SJCRH30 (cell line): ENCODE measurements around the gene GADD45A. TPM values are rescaled to one million over a fixed set of nuclear protein-coding genes. Genes with fewer than 3 reads are reported as not detected.
A peak's percentile ranks its signal among the peaks of the same experiment; 100 is the strongest.

Experiments
- DNase-seq, 2 experiments: peaks; one replicate each; pipeline ENCODE4 v3.0.0-alpha.2; 2015 to 2020
- H3K27ac ChIP-seq: fragments of 250-450 bp; sonication (Bioruptor Pico); 2 replicates; pipeline ENCODE4 v1.5.1; 2020; ENCODE audit warnings: mild to moderate bottlenecking, moderate library complexity
- H3K27me3 ChIP-seq: fragments of 250-450 bp; sonication (Bioruptor Pico); 2 replicates; pipeline ENCODE4 v1.5.1; 2020; ENCODE audit warnings: mild to moderate bottlenecking, moderate library complexity
- H3K36me3 ChIP-seq: fragments of 250-450 bp; sonication (Bioruptor Pico); 2 replicates; pipeline ENCODE4 v1.5.1; 2020; ENCODE audit warnings: mild to moderate bottlenecking, moderate library complexity
- H3K4me1 ChIP-seq: fragments of 250-450 bp; sonication (Bioruptor Pico); 2 replicates; pipeline ENCODE4 v1.5.1; 2020; ENCODE audit warnings: mild to moderate bottlenecking, moderate library complexity
- H3K4me3 ChIP-seq: fragments of 250-450 bp; sonication (Bioruptor Pico); 2 replicates; pipeline ENCODE4 v1.5.1; 2020; ENCODE audit warnings: mild to moderate bottlenecking, moderate library complexity
- H3K9me3 ChIP-seq: fragments of 250-450 bp; sonication (Bioruptor Pico); replicated peaks from 2 replicates; pipeline ENCODE4 v1.5.1; 2020; ENCODE audit warnings: mild to moderate bottlenecking, moderate library complexity
- total RNA-seq: library from RNA; depleted of rRNA; stranded (reverse); fragments of >200 nt; shearing (Covaris generic); gene quantifications from 2 replicates; pipeline ENCODE4 v1.2.3, GENCODE V29; 2014; rRNA removed

GADD45A gene, protein sequence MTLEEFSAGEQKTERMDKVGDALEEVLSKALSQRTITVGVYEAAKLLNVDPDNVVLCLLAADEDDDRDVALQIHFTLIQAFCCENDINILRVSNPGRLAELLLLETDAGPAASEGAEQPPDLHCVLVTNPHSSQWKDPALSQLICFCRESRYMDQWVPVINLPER
- total RNA-seq, result 103 and 126 TPM in 2 replicates

DNA sequence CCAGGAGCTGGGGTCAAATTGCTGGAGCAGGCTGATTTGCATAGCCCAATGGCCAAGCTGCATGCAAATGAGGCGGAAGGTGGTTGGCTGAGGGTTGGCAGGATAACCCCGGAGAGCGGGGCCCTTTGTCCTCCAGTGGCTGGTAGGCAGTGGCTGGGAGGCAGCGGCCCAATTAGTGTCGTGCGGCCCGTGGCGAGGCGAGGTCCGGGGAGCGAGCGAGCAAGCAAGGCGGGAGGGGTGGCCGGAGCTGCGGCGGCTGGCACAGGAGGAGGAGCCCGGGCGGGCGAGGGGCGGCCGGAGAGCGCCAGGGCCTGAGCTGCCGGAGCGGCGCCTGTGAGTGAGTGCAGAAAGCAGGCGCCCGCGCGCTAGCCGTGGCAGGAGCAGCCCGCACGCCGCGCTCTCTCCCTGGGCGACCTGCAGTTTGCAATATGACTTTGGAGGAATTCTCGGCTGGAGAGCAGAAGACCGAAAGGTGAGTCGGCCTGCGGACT is at the start of gene GADD45A:
Gene GADD45A (plus strand): TSS at position 135 of the 491 bp plus-strand sequence. CDS start 294 bp downstream, at position 429.
- Histone ChIP-seq H3K4me3 (peak within 1 kb of the TSS; percentile 77), H3K27me3 (no peaks in the 10 kb centered on the region), H3K36me3 (peaks cover 40% of the 10 kb centered on the region), H3K27ac (peak within 1 kb of the TSS; percentile 99), H3K9me3 (no peaks in the 10 kb centered on the region), H3K4me1 (peaks cover 28% of the 10 kb centered on the region)
- DNase-seq, result peak; percentile 99

DNA sequence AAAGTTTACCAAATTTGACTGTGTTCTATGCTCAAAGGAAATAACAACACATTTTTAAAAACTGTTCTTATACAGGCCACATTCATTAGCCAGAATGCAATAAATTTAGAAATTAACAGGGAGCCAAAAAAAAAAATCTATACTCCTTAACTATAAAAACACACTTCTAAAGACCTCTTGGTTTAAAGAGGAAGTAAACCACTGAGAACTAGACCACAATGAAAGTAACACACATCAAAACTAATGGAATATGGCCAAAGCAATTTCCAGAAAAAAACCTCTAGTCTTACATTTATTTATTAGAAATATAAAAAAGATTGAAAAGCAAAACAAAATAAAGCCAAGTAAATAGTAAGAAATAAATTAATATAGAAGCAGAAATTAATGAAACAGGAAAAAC is 48.9 kb upstream of the GADD45A start:
- no peaks in the 10 kb centered on the region for H3K27me3 ChIP-seq
- no peaks in the 10 kb centered on the region for H3K4me1 ChIP-seq
- H3K4me3 ChIP-seq, result no peak overlapping the region
- H3K27ac ChIP-seq, result no peak overlapping the region
- H3K36me3 ChIP-seq, result no peaks in the 10 kb centered on the region
- no peak for DNase-seq
- H3K9me3 ChIP-seq, result no peaks in the 10 kb centered on the region; the same call in 1 of the 2 replicates

DNA sequence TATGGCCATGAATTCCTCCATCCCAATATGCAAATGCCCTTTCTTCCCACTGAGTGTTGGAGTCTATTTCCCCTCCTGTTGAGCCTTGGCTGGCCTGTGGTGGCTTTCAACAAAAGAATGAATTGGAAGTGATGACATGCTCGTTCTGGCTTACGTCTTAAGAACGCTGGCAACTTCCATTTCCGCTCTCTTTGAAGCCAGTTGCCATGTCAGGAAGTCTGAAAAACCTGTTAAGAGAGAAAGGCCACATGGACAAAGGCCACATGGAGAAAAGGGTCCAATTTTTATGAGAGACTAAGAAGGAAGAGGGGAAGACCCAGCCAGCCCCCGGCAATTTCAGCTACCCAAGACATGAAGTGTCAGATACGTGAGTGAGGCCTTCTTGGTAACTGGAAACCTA is 45.6 kb upstream of the GADD45A start:
- Histone ChIP-seq H3K9me3 (no peaks in the 10 kb centered on the region; the same call in 1 of the 2 replicates), H3K27me3 (no peaks in the 10 kb centered on the region), H3K4me1 (peaks cover 22% of the 10 kb centered on the region), H3K27ac (no peak overlapping the region), H3K36me3 (no peaks in the 10 kb centered on the region), H3K4me3 (no peak overlapping the region)
- DNase-seq, result no peak

DNA sequence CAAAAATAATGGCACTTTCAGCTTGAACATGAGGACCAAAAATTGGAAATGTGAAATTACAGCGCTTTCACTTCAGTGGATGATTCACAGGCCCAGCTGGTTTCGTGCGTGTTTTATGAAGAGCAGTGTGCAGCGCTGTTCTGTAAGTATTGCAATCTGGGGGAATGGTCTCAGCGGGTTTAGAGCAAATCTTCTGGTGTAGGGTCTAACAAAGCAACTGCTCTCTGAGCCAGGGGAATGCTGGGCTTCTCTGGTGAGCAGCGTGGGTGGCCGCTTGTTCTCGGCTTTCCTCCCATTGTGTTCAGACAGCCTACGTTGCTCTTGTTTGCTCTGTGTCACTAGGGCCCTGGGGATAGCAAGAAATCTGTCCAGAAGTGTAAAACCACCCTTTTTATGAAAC is 42.4 kb upstream of the GADD45A start:
- Histone ChIP-seq H3K4me1 (peaks cover 51% of the 10 kb centered on the region), H3K36me3 (no peaks in the 10 kb centered on the region), H3K27ac (peak overlapping the region; percentile 46), H3K4me3 (peak overlapping the region; percentile 31), H3K9me3 (no peaks in the 10 kb centered on the region), H3K27me3 (no peaks in the 10 kb centered on the region)
- DNase-seq, result peak; percentile 82 to 91

DNA sequence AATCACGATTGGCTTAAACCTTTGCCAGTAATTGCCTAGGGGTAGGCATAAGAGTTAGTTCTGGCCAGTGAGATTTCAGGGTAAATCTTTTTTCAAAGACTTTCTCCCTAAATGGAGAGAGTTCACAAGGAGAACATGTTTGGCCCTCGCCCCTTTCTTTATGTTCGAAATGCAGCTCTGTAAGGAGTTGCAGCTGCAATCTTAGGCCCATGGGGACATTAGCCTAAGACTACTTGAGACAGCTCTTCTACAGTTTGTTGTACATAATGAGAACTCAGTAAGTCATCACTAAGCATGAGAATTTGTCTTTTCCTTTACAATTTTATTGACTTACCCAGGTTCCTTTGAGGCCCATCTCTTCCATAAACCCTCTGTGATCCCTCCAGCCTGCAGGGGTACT is 40.4 kb upstream of the GADD45A start:
- Histone ChIP-seq H3K9me3 (no peaks in the 10 kb centered on the region), H3K36me3 (no peaks in the 10 kb centered on the region), H3K4me3 (no peak overlapping the region), H3K27me3 (no peaks in the 10 kb centered on the region), H3K4me1 (peaks cover 59% of the 10 kb centered on the region), H3K27ac (no peak overlapping the region)
- no peak for DNase-seq

DNA sequence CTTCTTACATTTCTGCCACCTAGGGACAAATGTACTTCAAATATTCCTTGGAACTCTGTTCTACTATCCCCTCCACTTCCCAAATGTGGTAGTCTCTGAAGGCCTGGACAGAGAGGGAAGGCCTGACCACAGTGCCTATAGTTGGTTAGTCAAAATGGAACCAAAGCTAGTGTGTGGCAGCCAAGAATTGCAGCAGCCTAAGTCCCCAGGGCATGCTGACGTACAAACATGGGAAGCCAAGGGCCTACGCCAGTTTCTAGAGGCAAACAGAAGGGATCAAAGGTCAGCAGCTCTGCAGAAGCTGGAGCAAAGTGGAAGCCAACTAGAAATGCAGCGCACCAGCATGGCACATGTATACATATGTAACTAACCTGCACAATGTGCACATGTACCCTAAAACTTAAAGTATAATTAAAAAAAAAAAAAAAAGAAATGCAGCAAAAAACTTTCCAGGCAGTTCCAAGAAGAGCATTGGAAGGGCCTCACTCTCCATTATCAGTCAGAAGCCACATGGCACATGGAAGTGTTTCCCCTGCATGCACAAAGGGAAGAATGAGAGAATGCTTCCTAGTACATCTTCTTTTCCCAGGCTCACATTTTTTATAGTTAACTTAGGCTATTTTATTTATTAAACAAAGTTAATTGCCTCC is 39.4 kb upstream of the GADD45A start:
- DNase-seq, result peak; percentile 69 to 74
- Histone ChIP-seq H3K9me3 (no peaks in the 10 kb centered on the region), H3K4me1 (peaks cover 67% of the 10 kb centered on the region), H3K27me3 (no peaks in the 10 kb centered on the region), H3K27ac (peak overlapping the region; percentile 95), H3K4me3 (no peak overlapping the region), H3K36me3 (no peaks in the 10 kb centered on the region)

DNA sequence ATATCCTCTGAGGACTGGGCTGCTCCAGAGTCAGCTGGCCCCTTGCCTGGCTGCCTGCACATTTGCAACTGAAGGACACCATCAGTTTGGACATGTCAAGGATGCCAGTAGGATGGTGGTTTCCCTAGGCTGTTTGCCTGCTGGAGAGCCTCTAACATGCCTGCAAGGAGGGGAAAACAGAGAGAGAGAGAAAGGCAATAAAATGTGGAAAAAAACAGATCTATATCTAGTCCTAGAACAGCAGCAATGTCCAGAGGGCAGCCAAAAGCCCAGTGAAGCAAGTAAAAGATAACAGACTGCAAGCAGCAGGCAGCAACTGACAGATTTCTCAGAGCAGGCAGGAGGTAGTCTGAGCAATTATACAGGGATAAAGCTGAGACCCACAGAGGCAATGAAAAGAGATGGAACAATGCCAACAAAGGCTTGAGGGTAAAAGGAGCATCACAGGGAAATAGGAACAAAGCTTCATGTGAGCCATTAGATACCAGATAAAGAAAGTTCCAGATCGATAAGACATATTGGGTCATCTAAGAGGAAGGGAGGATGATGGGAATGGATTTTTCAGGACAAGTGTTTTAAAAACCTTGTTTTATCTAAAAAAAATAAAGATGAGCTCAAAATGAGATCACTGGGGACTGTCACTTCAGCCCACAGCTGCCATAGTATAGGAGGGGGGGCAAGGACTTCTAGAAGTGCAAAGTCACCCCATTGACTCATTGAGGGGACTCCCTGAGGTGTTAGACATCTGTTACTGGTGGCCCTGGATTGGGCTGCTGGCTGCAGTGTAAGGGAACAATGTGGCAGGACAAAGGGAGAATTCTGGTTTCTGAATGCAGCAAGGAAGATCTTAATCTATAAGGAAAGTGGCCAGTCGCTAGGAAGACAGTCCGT is 38.6 kb upstream of the GADD45A start:
- Histone ChIP-seq H3K27me3 (no peaks in the 10 kb centered on the region), H3K4me3 (peak overlapping the region; percentile 14), H3K9me3 (no peaks in the 10 kb centered on the region), H3K27ac (peak overlapping the region; percentile 95), H3K36me3 (no peaks in the 10 kb centered on the region), H3K4me1 (peaks cover 67% of the 10 kb centered on the region)
- peak; percentile 86 to 96 for DNase-seq

DNA sequence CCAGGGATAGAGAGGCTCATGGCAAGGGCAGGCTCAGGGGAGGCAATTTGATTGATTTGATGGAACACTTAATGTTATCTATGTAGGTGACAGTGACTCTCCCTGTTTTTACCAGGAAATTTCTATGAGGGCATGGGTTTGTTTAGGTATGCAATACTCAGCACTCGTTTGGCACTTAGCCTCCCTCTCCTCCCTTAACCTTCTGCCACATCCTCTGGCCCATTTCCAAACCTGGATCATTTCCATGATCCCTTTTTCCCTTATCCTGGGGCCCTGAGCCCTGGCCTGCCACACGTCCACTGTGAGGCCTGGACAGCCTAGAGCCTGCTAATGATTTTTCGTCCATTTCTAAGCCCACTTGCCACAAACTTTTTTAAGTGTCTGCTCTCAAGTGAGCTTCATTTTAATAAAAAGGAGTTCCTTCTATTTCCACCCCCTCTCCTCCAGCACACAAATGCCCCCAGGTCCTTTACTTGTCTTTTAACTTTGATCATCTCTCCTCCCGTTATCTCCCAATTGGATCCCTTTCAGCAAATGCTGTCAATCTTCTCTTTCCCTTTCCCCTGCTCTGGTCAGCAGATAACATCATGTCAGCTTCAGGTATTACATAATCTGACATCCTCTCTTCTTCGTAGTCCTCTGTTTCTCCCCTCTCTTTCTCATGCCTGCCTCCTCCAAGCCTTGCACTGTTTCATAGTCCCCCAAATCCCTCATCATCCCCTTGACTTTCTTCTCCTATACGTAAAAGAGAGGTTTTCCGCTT is 37.8 kb upstream of the GADD45A start:
- DNase-seq, result peak; percentile 89 to 95
- no peaks in the 10 kb centered on the region for H3K36me3 ChIP-seq
- H3K4me1 ChIP-seq, result peaks cover 62% of the 10 kb centered on the region
- H3K27me3 ChIP-seq, result no peaks in the 10 kb centered on the region
- H3K9me3 ChIP-seq, result no peaks in the 10 kb centered on the region
- peak overlapping the region; percentile 95 for H3K27ac ChIP-seq
- peak overlapping the region; percentile 14 for H3K4me3 ChIP-seq

DNA sequence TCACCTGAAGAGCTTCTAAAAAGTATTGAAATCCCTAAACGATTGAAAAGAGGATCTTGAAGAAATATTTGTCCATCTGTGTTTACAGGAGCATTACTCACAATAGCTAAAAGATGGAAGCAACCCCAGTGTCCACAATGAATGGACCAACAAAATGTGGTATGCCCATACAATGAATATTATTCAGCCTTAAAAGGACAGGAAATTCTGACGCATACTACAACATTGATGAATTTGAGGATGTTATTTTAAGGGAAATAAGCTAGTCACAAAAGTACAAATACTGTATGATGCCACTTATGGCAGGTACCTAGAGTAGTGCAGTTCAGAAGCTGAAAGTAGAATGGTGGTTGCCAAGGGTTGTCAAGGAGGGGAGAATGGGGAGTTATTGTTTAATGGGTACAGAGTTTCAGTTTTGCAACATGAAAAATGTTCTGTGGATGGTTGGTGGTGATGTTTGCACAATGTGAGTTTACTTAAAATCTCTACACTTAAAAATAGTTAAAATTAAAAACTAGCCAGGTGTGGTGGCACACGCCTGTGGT is 37.1 kb upstream of the GADD45A start:
- Histone ChIP-seq H3K27ac (peak overlapping the region; percentile 95), H3K4me1 (peaks cover 63% of the 10 kb centered on the region), H3K27me3 (no peaks in the 10 kb centered on the region), H3K4me3 (no peak overlapping the region), H3K9me3 (no peaks in the 10 kb centered on the region), H3K36me3 (no peaks in the 10 kb centered on the region)
- no peak for DNase-seq

DNA sequence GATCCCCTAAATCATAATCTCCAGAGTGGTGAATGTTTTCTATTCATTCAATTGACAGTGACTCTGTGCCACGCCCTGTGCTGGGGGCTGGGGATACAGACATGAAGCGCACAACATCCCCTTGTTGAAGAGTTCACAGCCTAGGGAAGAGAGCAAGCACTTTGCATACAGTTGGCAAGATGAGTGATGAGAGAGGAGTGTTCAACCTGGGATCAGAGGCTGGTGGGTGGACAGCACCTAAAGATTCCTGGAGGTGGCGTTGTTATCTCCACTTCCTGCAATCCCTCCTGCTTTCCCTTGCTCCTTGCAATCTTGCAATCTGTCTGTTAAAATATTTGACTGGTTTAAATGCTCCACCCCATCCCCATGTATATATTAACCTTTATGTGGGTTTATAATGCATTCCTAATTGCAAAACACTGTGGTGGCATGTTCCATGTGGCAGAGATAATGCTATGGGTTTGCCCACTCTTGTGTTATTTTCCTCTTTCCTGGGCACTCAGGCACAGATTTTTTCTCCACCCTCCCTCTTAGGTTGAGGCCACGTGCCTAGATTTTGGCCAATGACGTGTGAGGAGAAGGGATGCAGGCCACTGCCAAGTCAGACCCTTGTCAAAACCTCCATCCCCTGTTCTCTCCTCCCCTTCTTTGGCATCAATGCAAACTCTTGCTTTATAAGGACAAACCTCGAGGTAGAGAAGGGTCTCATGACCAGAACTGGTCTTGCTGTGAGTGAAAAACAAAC is 36.2 kb upstream of the GADD45A start:
- H3K9me3 ChIP-seq, result no peaks in the 10 kb centered on the region
- no peaks in the 10 kb centered on the region for H3K27me3 ChIP-seq
- no peaks in the 10 kb centered on the region for H3K36me3 ChIP-seq
- H3K4me1 ChIP-seq, result peaks cover 65% of the 10 kb centered on the region
- H3K4me3 ChIP-seq, result no peak overlapping the region
- DNase-seq, result no peak
- H3K27ac ChIP-seq, result no peak overlapping the region

DNA sequence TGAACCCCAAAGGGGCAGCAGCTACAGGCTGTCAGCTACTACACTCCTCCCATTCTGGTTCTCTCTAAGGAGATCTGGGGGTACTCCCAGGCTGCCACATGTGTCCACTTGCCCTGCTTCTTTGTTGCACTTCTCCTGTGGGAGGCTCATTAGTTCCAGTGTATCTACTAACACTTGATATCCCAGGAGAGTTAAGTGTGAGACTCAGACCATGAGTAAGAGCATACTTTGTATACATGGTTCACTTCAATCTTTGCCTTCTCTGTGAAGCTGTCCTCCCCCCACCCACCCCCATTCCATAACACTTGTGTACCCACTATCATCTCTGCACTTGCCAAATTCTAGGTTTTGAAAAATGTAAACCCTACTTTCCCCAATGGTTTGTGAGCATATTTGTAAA is 34.9 kb upstream of the GADD45A start:
- Histone ChIP-seq H3K27me3 (no peaks in the 10 kb centered on the region), H3K9me3 (no peaks in the 10 kb centered on the region), H3K36me3 (no peaks in the 10 kb centered on the region), H3K27ac (peak overlapping the region; percentile 30), H3K4me1 (peaks cover 52% of the 10 kb centered on the region), H3K4me3 (no peak overlapping the region)
- peak; percentile 50 to 71 for DNase-seq

DNA sequence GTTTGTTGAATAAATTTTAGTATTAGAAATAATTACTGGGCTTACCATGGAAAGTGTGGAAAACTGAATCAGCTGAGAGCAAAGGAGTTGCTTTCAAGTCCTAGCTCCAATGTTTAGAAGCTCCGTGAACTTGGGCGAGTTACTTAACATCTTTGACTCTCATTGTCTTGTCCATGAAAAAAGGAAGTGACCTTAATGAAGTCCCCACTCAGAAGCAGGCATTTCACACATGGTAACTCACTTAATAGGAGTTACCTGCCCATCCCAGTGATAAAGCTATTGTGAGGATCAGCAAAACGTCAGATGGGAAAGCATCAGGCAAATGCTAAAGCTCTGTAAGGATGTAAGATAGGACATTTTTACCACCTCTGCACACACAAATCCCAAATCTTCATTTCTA is 34.0 kb upstream of the GADD45A start:
- Histone ChIP-seq H3K4me3 (no peak overlapping the region), H3K27ac (no peak overlapping the region), H3K36me3 (no peaks in the 10 kb centered on the region), H3K4me1 (peaks cover 42% of the 10 kb centered on the region), H3K27me3 (no peaks in the 10 kb centered on the region), H3K9me3 (no peaks in the 10 kb centered on the region)
- DNase-seq, result no peak

DNA sequence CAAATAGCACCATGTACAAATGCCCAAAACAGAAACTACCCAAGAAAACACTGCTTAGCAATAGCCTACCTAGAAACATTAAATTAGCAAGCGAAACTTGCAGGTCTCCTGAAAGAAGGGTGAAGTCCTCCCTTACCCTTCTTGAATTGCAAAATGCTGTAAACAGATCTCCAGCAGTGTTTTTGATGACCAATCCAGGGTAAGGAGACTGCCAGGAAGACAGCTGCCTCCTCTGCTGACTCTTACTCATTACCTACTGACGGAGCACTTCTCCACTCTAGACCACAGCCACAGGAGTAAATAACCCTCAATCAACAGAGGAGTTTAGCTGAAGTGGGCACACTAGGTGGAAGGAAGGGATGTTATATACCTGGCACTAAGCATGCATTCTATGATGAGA is 32.2 kb upstream of the GADD45A start:
- Histone ChIP-seq H3K4me3 (no peak overlapping the region), H3K36me3 (no peaks in the 10 kb centered on the region), H3K9me3 (no peaks in the 10 kb centered on the region), H3K27me3 (no peaks in the 10 kb centered on the region), H3K4me1 (peaks cover 28% of the 10 kb centered on the region), H3K27ac (0 out of 2 replicates have a peak overlapping the region, but pooled peaks have one; percentile 2)
- peak; percentile 57 to 80 for DNase-seq
